ENCODE data around the gene PGAM1.

DNA sequence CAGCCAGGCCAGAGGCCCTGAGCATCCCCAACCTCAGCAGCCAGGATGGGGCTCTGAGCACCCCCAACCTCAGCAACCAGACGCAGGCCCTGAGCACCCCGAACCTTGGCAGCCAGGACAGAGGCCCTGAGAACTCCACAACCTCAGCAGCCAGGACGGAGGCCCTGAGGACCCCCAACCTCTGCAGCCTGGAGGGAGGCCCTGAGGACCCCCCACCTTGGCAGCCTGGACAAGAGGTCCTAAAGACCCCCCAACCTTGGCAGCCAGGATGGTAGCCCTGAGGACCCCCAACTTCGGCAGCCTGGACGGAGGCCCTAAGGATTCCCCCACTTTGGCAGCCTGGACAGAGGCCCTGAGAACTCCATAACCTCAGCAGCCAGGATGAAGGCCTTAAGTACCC is 41.8 kb upstream of the PGAM1 start:
- TF ChIP-seq CTCF (IDR thresholded peaks at IDR 0.05) (no peak), POLR2A (IDR thresholded peaks at IDR 0.05) (no peak)

Measured in heart left ventricle (tissue), 13 donors.